ENCODE results near the gene KCNMB3.
"Not testable (repeated sequence)": the region's sequence is repeated elsewhere in the genome, so short reads cannot be mapped to it uniquely, and the experiment has no call there.

KCNMB3 gene

GRCh38 chr3:179264449-179264848, 13.5 kb upstream of the KCNMB3 start:
- DNase-seq (ENCODE audit: low read depth, low spot score), result no peak

- no peak for DNase-seq (ENCODE audit: low read depth, low spot score)
These were observed 12.2 kb upstream of the KCNMB3 start for GRCh38 chr3:179263134-179263533.

DNA sequence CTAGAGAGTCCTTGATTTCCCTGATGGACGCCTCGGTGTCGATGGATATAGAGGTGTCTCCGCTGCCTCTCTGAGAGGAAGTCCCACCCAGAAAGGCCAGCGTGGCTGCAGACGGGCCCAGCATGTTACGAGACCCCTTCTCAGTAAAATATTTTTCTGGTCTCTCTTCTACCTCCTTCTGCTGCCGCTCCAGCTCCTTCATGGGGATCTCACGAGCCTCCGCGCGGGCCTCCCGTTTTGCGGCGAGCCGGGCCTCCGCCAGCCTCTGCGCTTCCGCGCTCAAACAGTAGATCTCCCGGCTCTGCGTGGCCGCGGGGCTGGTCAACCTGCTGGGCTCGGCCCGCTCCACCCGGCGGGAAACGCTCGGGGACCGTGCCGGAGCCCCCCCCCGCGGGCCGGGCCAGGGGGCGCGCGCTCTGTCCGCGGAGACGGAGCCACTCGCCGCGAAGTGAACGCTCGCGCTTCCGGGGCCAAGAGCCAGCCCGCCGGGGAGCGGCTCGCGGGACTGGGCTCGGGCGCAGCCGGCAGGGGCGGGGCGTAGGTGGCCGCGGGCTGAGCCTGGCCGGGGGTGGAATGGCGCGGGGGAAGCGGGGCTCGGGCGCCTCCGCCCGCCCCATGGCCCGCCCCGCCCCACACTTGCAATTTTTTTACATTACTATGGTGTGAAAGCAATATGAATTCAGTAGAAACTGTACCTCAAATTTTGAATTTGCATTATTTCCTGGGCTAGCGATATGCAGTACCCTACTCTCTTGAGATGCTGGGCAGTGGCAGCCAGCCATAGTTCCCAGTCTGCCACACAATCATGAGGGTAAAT, 10.2 kb upstream of the KCNMB3 start:
- DNase-seq (ENCODE audit: low read depth, low spot score), result no peak

DNA sequence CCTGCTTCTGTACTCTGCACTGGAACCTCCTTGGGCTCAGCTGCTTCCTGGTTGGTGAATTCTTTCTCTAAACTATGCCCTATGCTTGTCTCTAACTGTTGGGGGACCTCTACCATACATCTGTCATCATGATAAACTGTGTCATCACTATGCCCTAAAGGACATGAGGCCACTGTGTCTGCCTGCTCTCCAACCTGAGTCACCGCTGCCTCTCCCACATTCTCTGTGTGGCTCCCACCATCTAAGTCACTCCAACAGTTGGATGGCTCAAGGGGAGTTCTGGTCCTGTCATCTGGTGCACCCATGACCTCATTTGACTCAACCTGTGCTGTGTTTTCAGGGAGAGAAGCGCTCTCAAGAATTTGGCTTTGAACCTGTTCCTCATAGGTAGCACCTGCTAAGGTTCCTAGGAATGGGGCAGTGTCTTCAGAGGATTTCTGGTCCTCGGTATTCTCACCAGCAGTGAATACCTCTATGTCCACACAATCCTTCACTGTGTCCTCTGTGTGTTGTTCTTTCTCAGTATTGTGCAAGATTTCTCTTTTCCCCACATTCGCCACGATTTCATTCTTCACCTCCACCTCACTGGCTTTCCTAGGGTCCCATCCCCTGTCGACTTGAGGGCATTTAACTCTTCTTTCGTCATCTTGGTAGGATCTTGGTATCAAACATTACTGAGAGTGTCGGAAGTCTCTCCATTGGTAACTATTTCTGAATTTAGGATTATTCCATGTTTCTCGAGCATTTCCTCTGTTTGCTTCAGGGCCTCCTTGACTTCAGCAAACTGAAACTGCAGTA, 9.2 kb upstream of the KCNMB3 start:
- not testable (repeated sequence) for DNase-seq (ENCODE audit: low read depth, low spot score)

- DNase-seq (ENCODE audit: low read depth, low spot score), result no peak
These were observed 7.9 kb upstream of the KCNMB3 start for GRCh38 chr3:179258820-179259219.

GRCh38 chr3:179257742-179258141, 6.8 kb upstream of the KCNMB3 start:
- DNase-seq (ENCODE audit: low read depth, low spot score), result not testable (repeated sequence)

DNA sequence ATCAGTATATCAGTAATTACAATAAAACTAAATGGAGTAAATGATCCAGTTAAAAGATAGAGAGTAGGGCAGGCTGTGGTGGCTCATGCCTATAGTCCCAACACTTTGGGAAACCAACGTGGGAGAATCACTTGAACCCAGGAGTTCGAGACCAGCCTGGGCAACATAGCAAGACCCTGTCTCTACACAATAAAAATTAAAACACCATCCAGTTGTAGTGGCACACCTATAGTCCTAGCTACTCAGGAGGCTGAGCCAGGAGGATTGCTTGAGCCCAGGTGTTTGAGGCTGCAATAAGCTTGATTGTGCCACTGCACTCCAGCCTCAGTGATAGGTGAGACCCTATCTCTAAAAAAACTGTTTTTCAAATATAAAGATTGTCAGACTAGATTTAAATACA, 5.9 kb upstream of the KCNMB3 start:
- DNase-seq (ENCODE audit: low read depth, low spot score), result no peak

- no peak for DNase-seq (ENCODE audit: low read depth, low spot score)
These were observed 3.5 kb downstream of the KCNMB3 start for GRCh38 chr3:179247289-179248015.

GRCh38 chr3:179244878-179245277, 6.0 kb downstream of the KCNMB3 start:
- no peak for DNase-seq (ENCODE audit: low read depth, low spot score)

DNA sequence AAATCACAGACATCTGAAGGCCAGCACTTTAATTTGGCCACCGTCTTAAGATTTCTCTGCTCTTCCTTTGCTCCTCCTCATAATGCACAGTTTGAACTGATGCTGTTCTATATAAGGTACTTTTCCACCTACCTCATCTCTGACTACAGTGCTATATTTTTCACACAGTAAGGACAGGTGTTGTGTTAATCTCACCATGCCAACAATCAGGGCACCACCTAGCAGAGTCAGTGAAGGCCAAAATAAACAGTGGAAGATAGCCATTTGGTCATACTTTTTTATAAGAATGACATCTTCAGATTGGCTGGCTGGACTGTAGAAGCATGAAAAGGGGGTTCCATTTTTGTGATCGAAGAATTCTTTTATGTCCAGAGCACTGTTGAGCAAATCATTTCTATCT, 8.1 kb downstream of the KCNMB3 start:
- DNase-seq (ENCODE audit: low read depth, low spot score), result not testable (repeated sequence)

DNA sequence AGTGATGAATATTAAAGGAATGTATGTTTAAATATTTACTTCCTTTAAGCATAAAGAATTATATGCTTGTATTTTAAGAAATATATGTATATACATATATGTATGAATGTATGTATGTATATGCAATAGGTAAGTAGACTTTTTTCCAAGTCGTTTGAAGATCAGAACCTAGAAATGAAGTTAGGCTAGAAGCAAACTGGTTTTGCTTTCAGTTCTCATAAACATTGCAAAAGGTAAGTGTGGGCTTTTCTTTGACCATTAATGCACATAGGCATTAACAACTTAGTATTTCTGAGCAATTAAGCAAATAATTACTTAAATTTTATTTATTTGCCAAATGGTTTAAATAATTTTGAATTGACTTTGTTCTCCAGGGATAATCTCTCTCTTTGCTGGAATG, 10.6 kb downstream of the KCNMB3 start:
- DNase-seq (ENCODE audit: low read depth, low spot score), result not testable (repeated sequence)

DNA sequence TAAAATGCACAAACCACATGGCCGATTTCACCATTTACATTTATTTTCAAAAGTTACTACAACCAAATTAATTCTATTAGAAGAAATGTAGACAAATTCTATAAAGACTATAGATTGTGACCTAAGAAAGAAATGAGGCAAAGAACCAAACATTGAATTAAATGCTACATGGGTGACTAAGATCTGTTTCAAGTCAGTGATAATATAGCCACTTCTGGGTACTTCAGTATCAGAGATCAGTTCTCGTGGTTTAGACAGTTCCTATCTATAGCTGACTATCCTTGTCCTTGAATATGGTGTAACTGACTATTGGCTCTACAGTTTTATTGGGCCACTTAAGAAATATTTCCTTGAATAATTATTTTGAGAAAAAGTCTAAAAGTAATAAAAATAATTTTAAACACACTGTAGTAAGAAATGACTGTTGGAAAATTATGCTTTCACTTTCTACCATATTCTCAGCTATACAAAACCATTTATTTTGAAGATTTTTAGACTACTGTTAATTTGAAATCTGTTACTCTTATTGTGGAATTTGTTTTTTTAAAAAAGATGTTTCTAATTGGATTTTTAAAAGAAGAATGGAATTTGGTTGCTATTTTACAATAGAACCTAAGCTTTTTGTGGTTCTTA, 14.1 kb downstream of the KCNMB3 start:
- DNase-seq (ENCODE audit: low read depth, low spot score), result no peak

DNA sequence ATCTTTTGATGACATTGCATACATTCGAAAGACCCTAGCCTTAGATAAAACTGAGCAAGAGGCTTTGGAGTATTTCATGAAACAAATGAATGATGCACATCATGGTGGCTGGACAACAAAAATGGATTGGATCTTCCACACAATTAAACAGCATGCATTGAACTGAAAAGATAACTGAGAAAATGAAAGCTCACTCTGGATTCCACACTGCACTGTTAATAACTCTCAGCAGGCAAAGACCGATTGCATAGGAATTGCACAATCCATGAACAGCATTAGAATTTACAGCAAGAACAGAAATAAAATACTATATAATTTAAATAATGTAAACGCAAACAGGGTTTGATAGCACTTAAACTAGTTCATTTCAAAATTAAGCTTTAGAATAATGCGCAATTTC, 16.7 kb downstream of the KCNMB3 start:
- DNase-seq (ENCODE audit: low read depth, low spot score), result no peak

DNA sequence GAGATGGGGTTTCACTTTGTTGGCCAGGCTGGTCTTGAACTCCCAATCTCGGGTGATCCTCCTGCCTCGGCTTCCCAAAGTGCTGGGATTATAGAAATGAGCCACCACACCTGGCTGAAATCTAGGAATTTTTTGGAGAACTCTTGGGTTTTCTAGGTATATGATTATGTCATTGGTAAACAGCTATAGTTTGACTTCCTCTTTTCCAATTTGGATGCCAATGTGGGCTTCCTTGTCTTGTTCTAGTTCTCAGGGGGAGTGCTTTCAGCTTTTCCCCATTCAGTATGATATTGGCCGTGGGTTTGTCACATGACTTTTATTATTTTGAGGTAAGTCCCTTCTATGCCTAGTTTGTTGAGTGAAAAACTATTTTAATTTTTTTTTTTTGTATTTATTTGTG, 17.9 kb downstream of the KCNMB3 start:
- no peak for DNase-seq (ENCODE audit: low read depth, low spot score)

- no peak for DNase-seq (ENCODE audit: low read depth, low spot score)
These were observed 21.7 kb downstream of the KCNMB3 start for GRCh38 chr3:179229177-179229576.

GRCh38 chr3:179227349-179227748, 23.6 kb downstream of the KCNMB3 start:
- no peak for DNase-seq (ENCODE audit: low read depth, low spot score)

GRCh38 chr3:179224584-179224983, 26.3 kb downstream of the KCNMB3 start:
- DNase-seq (ENCODE audit: low read depth, low spot score), result no peak

DNA sequence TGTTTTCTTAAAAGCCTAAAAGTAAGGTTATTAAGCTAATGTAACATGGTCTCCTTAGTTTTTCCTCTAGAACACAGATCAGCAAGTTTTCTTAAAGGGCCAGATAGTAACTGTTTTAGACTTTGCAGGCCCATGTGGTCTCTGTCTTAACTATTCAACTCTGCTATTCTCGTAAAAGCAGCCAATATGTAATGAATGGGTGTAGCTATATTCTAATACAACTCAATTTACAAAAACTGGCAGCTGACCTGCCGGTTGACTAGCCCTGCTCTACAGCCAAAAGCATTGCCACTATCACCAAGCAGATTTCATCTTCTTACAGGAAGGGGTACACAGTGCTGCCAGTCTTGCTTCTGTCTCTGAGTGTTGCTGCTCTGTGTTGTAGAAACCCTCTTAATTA, 27.4 kb downstream of the KCNMB3 start:
- DNase-seq (ENCODE audit: low read depth, low spot score), result no peak

- not testable (repeated sequence) for DNase-seq (ENCODE audit: low read depth, low spot score)
These were observed 32.7 kb downstream of the KCNMB3 start for GRCh38 chr3:179218213-179218612.

- DNase-seq (ENCODE audit: low read depth, low spot score), result not testable (repeated sequence)
These were observed 35.4 kb downstream of the KCNMB3 start for GRCh38 chr3:179215550-179215949.

DNA sequence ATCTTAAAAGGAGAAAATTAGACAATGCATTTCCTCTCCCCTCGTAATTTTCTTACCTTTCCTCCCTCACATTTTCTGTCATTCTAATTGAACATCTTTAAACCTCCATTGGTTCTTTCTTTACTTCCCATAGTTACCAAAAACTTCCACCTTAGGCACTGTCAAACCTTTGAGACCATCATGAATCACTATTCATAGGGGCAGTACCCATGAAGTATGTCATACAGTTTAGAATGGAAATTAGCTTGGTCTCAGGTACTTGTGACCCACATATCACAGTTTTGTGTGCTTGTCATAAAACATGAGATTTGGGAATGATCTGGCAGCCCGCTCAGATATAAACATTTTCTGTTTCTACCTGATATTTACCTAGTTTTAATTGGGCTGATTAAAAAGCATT, 50.1 kb downstream of the KCNMB3 start:
- no peak for DNase-seq (ENCODE audit: low read depth, low spot score)

DNA sequence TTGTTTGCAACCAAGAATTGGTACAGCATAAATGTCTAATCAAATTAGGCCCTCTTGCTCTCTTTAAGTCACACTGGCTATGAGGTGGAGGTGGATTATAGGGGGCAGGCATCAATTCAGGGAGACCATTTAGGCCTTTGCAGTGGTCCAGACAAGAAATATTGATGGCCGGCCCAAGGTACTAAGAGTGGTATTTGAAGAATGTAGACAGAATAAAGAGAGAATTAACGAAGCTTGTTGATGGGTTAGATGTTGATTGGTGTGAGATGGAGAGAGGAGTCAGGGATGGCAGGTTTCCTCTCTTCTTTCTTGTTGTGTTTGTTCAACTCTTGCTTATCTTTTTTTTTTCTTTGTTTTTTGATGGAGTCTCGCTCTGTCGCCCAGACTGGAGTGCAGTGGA, 54.2 kb downstream of the KCNMB3 start:
- no peak for DNase-seq (ENCODE audit: low read depth, low spot score)

Data from brain pericyte (primary cell).